ENCODE results near the gene SIK3.

DNA sequence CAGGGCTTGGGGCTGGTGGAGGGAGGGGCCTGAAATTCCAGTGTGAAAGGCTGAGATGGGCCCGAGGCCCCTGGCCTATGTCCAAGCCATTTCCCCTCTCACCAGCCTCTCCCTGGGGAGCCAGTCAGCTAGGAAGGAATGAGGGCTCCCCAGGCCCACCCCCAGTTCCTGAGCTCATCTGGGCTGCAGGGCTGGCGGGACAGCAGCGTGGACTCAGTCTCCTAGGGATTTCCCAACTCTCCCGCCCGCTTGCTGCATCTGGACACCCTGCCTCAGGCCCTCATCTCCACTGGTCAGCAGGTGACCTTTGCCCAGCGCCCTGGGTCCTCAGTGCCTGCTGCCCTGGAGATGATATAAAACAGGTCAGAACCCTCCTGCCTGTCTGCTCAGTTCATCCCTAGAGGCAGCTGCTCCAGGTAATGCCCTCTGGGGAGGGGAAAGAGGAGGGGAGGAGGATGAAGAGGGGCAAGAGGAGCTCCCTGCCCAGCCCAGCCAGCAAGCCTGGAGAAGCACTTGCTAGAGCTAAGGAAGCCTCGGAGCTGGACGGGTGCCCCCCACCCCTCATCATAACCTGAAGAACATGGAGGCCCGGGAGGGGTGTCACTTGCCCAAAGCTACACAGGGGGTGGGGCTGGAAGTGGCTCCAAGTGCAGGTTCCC is 268.6 kb downstream of the SIK3 start, which contains the start of gene APOC3:
- TF ChIP-seq, protein P1, sequence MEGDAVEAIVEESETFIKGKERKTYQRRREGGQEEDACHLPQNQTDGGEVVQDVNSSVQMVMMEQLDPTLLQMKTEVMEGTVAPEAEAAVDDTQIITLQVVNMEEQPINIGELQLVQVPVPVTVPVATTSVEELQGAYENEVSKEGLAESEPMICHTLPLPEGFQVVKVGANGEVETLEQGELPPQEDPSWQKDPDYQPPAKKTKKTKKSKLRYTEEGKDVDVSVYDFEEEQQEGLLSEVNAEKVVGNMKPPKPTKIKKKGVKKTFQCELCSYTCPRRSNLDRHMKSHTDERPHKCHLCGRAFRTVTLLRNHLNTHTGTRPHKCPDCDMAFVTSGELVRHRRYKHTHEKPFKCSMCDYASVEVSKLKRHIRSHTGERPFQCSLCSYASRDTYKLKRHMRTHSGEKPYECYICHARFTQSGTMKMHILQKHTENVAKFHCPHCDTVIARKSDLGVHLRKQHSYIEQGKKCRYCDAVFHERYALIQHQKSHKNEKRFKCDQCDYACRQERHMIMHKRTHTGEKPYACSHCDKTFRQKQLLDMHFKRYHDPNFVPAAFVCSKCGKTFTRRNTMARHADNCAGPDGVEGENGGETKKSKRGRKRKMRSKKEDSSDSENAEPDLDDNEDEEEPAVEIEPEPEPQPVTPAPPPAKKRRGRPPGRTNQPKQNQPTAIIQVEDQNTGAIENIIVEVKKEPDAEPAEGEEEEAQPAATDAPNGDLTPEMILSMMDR (IDR thresholded peaks at IDR 0.05) = no peak
- TF ChIP-seq POLR2A (IDR thresholded peaks at IDR 0.05) = no peak
